GM12872 (cell line): ENCODE measurements around the gene ACP6.

ENCODE experiments used
- TF ChIP-seq, protein P1 (sequence below): IDR thresholded peaks from 3 replicates; pipeline ENCODE4 v1.5.1; 2011; ENCODE audit warnings: low read depth, mild to moderate bottlenecking, low read length, moderate library complexity; ENCODE audit not compliant: insufficient read depth

The ACP6 gene

DNA sequence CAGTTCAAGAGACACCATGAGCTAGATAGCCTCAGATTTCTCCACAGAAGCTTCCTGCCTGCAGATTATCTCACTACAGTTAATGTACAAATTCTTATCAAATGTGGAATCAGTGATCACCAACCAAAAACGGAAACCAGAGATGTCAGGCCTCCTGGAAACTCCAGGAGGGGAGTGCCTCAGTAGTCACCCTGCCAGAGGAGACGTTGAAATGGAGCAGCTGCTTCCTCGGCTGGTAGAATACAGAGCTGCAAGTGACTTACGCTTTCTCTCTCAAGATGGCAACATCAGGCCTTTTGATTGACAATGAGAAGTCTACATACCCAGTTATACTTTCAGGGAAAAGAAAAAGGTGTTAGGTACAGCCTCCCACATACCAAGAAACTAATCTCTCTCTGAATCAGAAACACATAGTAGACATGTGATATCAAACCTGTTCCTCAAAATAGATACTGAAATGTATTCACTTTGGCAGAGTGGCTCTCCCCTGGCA, 52.2 kb downstream of the ACP6 start:
- TF ChIP-seq, protein P1, sequence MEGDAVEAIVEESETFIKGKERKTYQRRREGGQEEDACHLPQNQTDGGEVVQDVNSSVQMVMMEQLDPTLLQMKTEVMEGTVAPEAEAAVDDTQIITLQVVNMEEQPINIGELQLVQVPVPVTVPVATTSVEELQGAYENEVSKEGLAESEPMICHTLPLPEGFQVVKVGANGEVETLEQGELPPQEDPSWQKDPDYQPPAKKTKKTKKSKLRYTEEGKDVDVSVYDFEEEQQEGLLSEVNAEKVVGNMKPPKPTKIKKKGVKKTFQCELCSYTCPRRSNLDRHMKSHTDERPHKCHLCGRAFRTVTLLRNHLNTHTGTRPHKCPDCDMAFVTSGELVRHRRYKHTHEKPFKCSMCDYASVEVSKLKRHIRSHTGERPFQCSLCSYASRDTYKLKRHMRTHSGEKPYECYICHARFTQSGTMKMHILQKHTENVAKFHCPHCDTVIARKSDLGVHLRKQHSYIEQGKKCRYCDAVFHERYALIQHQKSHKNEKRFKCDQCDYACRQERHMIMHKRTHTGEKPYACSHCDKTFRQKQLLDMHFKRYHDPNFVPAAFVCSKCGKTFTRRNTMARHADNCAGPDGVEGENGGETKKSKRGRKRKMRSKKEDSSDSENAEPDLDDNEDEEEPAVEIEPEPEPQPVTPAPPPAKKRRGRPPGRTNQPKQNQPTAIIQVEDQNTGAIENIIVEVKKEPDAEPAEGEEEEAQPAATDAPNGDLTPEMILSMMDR, result no peak

- TF ChIP-seq, protein P1, result no peak
These were observed 56.8 kb downstream of the ACP6 start for GRCh38 chr1:147613506-147613905.

- TF ChIP-seq, protein P1, result no peak
These were observed 58.0 kb downstream of the ACP6 start for GRCh38 chr1:147612366-147612765.

DNA sequence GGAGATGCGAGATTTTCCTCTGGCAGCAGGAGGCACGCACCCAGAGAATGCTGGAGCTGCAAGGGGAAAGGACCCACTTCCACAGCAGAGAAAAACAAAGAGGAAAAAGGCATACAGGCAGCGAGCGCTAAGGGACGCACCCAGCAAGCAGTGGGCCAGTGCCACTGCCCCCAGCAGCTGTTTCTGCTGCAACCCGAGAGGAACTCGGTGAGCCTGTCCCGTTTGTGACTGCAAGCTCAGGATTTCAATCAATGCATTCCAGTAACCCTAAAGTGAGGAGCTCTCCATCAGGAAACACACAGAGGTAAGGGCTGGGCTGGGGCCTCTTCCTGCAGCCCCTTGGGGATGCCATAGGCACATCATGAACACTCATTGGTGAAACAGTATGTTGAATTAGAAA, 58.7 kb downstream of the ACP6 start:
- TF ChIP-seq, protein P1, result no peak

- TF ChIP-seq, protein P1, result no peak
These were observed 59.3 kb downstream of the ACP6 start for GRCh38 chr1:147611021-147611426.

DNA sequence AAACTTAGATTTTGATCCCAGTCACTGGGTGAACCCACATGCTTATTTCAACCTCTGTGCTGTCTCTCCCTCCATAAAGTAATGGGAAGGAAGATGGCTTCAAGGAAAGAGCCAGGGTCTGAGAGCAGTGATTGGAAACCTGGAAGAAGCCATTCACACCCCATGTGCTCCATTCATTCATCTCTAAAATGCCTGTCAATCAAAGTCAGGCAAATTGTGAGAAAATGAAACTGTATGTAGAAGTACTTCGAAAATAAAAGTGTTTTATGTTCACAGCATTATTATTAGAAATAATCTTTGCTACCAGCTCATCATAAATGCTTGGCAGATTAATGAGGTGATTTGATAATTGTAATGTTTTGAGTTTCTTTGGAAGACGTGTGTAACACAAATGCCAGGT, 61.0 kb downstream of the ACP6 start:
- TF ChIP-seq, protein P1, result no peak

DNA sequence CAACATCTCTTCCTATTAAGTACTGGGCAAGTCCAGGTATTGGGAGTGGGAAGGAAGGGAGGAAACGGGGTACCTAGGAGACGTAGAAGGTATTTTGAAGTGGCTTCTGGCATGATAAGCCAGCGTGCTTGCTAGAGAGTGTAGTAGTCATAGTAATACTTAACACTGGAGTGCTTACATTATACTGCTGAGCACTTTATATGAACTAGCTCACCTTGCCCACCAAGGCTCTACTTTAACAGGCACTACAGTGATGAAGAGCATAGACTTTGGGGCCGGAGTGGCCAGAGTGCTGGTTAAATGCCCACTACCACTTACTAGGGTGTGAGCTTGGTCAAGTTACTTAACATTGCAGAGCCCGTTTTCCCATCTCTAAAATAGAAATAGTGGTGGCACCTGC, 61.7 kb downstream of the ACP6 start:
- TF ChIP-seq, protein P1, result no peak
